Esophagus squamous epithelium (tissue), 4 donors: ENCODE data around the gene ACAP1.

Experiments
- POLR2A ChIP-seq, 4 donors: fragments of 450-650 bp; IDR thresholded peaks; one replicate each; pipeline ENCODE4 v1.6.1; 2017; ENCODE audit warnings: antibody characterized with exemption in 4 of 4, mild to moderate bottlenecking in 4 of 4, moderate library complexity in 3 of 4
- TF ChIP-seq, protein P1 (sequence below), 6 experiments: fragments of 450-650 bp in 4 of 6; fragments of 200-600 bp in 2 of 6; sonication (generic) in 2 of 6; IDR thresholded peaks; one replicate each; pipeline ENCODE4 v1.5.1; 2016 to 2019; ENCODE audit warnings: antibody characterized with exemption in 6 of 6, mild to moderate bottlenecking in 4 of 6, moderate library complexity in 4 of 6

DNA sequence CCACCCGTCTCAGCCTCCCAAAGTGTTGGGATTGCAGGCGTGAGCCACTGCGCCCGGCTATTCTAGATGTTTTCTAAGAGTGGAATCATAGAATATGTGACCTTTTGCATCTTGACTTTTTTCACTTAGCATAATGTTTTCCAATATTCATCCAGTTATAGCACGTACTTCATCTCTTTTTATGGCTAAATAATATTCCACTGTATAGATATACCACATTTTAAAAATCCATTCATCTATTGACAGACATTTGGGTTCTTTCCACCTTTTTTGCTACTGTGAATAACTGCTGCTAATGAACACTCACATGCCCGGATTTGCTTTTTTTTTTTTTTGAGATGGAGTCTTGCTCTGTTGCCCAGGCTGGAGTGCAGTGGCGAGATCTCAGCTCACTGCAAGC lies 32.1 kb upstream of the ACAP1 start:
- no peak for TF ChIP-seq POLR2A (IDR thresholded peaks at IDR 0.05)
- TF ChIP-seq, protein P1, sequence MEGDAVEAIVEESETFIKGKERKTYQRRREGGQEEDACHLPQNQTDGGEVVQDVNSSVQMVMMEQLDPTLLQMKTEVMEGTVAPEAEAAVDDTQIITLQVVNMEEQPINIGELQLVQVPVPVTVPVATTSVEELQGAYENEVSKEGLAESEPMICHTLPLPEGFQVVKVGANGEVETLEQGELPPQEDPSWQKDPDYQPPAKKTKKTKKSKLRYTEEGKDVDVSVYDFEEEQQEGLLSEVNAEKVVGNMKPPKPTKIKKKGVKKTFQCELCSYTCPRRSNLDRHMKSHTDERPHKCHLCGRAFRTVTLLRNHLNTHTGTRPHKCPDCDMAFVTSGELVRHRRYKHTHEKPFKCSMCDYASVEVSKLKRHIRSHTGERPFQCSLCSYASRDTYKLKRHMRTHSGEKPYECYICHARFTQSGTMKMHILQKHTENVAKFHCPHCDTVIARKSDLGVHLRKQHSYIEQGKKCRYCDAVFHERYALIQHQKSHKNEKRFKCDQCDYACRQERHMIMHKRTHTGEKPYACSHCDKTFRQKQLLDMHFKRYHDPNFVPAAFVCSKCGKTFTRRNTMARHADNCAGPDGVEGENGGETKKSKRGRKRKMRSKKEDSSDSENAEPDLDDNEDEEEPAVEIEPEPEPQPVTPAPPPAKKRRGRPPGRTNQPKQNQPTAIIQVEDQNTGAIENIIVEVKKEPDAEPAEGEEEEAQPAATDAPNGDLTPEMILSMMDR (IDR thresholded peaks at IDR 0.05) = no peak
